GM19324 (cell line): ENCODE measurements around the gene METTL18.
"Not testable (repeated sequence)": the region's sequence is repeated elsewhere in the genome, so short reads cannot be mapped to it uniquely, and the experiment has no call there.

Experiments
- ATAC-seq: cut with Tn5 transposase; IDR thresholded peaks from one replicate; pipeline ENCODE4 v1.9.1; 2021; ENCODE audit warnings: mild to moderate bottlenecking, moderate library complexity; ENCODE audit not compliant: unreplicated experiment, low FRiP score

Gene METTL18

DNA sequence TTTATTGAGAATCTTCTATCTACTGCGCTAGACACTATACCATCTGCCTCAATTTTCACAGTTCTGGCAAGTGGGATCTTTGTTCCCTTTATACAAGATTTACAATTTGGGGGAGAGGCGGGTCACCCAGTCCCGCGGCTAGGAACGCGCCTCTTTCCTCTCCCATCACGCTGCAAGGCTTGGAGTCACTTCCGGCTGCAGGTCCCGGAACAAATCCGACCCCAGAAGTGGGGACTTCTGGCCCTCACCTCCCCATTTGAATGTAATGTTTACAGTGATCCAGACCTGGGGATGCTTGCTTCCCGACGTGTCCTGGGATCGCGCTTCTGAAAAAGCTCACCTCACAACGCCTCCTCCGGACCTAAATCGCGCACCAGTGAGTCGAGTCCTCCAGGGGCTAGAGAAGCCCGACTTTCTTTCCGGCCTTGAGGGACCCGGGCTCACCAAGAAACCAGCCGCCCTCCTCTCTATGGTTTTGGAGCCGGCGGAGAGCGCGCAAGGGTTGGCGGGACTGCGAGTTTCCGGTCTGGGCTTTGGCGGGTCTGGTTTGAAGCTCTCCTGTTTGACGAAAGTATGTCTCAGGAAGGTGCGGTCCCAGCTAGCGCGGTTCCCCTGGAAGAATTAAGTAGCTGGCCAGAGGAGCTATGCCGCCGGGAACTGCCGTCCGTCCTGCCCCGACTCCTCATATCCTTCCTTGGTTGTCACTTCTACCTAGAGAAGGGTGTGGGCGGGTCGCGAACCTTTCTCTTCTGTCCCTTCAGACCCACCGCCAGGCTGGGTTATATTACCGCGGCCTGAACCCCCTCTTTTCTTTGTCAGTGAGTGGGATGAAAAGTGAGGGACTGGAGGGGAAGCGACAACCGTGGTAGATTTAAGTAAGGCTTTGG is at the start of gene METTL18:
TSS of gene METTL18 (minus strand) at position 378 of the 887 bp plus-strand sequence. CDS start 1,212 bp downstream, outside the sequence.
- peak; percentile 97 for ATAC-seq

DNA sequence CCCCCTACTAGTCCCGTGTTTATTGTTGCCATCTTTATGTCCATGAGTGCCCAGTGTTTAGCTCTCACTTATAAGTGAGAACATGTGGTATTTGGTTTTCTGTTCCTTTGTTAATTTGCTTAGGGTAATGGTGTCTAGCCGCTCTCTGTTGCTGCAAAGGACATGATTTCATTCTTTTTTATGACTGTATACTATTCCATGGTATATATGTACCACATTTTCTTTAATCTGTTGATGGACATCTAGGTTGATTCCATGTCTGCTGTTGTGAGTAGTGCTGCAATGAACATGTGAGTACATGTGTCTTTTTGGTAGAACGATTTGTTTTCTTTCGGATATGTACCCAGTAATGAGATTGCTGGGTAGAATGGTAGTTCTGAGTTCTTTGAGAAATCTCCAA is 44.2 kb upstream of the METTL18 start:
- no peak for ATAC-seq

DNA sequence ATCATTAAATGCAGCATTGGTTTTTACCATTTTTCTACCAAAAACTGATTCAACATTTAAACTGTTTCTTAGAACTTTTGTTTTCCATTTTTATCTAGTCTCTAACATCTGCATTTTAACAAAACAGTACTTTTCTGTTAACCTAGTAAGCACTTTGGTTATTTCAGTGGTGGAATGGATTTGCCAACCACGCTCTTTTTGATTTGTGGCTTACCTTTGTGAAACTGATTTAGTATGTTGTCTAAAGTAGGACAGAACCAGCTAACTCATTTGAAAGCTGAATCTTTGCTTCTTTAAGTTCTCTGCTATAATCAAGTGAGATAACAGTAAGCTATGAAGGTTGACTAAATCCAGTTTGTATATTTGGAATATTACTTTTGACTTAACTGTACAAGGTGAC is 41.5 kb upstream of the METTL18 start:
- ATAC-seq = no peak

DNA sequence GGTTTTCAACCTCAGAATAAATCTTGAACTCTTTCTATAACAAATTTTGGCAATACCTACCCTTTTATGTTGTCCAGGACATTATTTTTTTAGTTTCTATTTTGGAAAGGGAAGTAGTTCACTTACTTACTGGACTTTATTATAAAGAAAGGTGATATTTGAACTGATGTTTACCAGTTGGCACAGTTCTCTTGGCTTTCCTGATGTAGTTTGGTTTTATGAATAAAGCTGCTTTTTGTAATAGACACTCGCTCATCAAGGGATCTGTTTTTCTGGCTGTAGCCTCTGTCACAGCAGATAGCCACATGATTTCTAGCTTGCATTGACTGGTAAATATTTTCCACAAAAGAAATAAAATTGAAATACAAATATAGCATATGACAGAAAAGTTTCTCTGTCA is 40.9 kb upstream of the METTL18 start:
- no peak for ATAC-seq

DNA sequence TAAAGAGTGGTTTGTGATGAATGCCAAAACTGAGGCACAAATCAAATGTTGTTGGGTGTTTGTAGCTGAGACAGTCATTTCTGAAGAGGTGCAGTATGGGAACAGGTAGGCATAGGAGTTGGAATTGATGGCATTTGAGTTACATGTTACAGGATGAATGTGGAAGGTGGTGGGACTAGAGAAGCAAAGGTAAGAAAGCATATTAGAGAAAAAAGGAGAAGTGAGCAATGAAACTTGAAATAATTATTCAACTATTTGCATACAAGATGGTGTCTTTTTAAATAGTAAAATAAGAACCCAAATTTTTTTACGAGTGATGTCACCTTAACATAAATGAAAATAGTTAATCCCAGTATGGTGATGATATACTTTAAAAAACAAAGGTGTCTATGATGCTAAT is 40.2 kb upstream of the METTL18 start:
- no peak for ATAC-seq

DNA sequence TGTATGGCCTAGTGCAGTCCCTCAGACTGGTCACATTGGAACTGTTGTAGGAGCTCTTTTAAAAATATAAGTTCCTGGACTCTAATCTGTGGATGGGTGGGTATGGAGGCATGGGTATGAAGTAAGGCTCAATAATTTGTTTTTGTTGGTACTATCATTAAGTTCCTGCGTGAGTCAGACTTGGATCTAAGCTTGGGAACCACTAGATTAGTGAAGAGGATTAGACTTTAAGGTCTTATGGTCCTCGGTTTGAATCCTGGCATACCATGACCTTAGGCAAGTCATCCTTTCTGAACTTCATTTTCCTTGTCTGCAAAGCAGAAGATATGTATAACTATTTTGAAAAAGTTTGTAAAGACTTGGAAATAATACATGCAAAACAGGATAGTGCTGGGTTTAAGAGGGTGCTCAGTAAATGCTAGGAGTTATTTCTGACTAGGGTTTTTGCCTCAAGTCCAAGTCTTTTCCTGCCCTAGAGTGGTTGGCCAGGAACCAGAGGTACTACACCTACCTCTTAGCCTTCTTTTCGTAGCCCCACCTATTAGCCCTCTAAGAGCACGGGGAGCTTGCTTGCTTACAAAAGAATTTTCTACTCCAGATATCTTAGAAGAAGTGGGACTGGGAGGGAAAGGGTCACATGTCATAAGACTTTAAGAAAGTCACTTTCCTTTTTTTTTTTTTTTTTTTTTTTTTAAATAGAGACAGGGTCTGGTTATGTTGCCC is 38.6 kb upstream of the METTL18 start:
- ATAC-seq = no peak

DNA sequence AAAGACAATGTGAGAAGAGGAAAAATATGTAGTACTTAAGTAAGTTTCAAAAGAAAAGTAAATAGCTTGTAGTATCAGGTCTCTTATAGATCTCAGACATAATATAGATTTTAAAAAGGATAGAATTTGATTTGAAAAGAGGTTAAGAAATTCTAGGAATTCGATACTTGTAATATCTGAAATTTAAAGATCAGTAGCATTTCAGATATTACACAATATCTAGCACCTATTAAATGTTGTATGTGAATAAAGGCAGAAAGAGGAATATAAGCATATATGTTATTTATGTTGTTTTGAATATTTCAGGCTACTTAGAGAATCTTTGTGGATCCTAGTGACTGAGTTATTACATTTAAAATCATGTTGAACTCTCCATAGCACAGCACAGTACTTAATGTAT is 35.0 kb upstream of the METTL18 start:
- ATAC-seq = no peak

DNA sequence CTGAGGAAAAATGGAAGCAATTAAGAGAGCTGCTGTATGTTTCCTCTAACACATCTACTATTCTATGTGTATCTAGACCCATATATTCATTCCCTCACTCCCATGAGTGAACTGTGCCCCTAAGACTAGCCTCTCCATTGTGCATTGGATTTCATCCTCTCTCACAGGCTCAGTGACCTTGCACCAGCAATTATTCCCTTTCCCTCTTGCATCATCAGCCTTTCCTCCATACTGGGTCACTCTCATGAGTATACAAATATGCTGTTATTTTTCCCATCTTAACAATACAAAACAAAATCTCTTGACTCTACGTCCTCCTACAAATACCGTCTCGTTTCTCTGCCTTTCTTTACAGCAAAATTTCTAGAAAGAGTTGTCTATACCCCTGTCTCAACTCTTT is 29.4 kb upstream of the METTL18 start:
- no peak for ATAC-seq

DNA sequence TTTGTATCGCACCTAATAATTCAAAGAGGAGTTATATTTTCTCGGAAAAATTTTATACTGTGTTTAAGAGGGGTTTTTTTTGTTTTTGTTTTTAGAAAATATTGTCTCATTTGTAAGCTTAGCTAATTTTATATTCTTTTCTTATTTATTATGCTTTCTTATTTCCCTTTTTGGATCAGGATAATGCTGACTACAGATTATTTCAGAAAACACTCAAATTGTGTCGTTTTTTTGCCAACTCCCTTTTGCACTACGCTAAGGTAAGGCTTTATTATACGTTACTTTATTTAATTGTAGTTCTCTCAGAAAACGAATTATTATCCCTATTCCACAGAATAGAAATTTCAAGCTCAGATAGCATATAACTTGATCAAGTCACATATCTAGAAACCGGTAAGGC is 26.8 kb upstream of the METTL18 start:
- ATAC-seq = no peak

DNA sequence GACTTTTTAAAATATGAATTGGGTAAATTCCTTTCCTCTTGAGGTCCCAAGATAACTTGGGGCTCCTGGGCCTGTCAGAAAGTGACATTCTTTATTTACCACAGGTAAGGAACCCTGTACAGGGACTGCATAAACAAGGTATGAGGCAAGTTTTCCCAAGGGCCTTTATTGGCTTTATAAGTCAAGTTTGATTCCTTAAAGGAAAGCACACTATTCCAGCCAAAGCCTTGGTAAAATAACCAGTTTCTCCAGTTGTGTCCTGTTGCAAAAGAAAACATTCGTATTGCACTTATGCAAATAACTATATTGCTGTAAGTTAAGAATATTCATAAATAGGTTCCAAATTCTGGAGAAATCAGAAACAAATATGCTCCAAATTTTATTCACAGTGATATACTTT is 21.9 kb upstream of the METTL18 start:
- ATAC-seq = no peak

DNA sequence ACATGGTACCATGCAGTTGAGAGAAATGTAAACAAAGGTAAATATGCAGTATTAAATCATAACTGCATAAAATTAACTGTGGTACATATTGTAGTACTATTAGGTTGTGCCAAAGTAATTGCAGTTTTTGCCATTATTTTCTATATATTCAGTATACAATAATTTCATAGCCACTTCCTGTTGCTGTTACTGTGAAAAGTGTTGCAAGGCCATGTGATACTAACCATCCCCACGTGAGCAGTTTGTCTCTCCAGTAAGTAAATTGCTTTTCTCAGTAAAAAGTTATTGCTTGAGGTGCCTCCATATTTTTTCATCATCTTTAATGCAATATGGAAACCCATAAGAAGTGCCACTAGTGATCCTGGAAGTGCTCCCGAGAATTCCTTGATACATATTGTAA is 19.6 kb upstream of the METTL18 start:
- no peak for ATAC-seq

DNA sequence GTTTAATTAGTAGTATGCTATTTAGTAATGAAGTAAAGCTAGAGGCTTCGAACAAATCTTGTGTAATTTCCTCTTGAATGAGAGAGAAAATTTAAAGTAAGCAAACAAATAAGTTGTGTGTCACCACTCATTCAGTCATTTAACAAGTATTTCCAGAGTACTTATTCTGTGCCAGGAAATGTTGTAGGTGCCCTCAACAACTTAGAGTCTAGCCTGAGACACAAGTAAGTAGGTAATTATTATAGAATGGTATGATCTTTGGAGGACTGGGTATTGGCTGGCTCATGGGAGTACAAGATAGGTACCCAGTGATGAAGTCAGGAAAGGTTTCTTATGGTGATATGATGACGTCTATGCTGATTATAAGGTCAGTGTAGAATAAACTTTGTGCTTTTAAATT is 17.4 kb upstream of the METTL18 start:
- ATAC-seq = no peak

DNA sequence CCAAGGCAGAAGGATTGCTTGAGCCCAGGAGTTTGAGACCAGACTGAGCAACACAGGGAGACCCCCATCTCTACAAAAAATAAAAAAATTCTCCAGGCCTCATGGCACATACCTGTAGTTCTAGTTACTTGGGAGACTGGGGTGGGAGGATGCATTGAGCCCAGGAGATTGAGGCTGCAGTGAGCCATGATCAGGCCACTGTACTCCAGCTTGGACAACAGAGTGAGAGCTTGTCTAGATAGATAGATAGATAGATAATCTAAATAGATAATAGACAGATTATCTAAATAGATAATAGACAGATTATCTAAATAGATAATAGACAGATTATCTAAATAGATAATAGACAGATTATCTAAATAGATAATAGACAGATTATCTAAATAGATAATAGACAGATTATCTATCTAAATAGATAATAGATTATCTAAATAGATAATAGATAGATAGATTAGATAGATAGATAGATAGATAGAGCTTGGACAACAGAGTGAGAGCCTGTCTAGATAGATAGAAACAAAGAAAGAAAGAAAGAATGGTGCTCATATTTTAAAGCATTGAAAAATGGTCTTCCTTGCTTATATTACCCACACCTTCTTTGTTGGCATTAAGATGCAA is 16.8 kb upstream of the METTL18 start:
- ATAC-seq = not testable (repeated sequence)

DNA sequence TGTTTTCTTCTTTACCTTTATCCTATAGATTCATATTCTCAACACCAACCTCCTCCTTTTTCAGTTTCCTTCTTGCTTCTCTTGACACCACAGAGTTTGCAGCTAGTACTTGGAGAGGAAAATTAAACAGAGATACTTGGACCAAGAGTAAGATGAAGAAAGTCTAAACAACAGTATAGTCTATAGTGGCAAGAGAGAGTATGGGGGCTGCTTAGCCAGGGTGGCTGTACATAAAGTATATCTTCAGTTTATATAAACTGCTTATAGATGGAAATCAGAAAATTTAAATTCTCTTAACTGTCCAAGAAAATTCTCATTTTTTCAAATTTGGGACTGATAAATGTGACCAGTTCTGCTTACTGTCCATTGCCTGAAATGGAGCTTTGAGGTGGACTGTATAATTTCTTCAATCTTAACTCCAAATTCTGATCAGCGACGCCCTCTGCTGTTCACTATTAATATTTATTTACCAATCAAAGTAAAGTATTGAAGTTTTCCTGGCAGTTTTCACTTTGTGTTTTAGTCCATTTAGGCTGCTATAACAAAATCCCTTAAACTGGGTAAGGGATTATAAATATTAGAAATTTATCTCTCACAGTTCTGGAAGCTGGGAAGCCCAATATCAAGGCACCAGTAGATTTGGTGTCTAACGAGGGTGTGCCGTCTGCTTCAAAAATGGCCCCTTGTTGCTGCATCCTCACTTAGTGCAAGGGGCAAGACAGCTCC is 14.8 kb upstream of the METTL18 start:
- no peak for ATAC-seq

DNA sequence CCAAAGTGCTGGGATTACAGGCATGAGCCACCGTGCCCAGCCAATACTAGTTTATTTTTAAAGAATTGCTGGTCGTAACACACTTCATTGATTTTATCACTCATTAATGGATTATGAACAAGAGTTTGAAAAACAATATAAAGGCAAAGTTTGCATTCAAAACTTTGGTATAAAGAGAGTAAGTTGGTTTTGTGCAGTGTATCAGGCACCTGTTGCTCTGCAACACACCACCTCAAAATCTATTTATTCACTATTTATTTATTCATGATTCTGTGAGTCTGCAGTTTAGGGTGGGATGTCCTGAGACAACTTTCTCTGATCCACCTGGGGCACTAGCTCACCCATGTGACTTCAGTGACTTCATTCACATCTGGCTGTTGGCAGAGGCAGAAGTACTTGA is 10.2 kb upstream of the METTL18 start:
- no peak for ATAC-seq

DNA sequence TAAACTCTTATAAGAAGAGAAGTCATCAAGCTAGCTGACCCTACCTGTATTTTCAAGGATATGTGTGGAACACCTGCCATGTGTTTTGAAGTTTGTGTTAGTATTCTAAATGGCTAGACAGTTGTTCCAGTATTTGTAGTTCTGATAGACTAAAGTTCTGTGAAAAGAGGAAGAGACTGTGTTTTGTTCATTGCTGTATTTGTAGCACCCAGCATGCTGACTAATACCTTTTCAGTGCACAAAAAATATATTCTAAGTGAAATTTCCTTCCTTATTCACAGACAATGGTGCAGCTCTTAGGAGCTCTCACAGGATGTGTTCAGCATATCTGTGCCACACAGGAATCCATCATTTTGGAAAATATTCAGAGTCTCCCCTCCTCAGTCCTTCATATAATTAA is 8.2 kb upstream of the METTL18 start:
- ATAC-seq = no peak

DNA sequence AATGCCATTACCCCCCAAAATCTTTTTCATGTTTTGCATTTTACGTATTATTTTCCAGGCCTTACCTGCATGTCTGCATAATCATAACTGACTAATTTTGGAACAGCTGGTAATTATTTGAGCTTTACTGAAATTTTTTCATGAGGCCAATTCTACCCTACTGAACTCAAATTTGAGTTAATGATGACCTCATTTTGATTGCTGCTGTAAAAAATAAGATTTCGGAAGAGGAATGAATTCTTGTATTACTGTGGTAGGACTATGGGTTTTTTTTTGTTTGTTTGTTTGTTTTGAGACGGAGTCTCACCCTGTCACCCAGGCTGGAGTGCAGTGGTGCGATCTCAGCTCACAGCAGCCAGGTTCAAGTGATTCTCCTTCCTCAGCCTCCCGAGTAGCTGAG is 2.6 kb upstream of the METTL18 start:
- ATAC-seq = no peak

DNA sequence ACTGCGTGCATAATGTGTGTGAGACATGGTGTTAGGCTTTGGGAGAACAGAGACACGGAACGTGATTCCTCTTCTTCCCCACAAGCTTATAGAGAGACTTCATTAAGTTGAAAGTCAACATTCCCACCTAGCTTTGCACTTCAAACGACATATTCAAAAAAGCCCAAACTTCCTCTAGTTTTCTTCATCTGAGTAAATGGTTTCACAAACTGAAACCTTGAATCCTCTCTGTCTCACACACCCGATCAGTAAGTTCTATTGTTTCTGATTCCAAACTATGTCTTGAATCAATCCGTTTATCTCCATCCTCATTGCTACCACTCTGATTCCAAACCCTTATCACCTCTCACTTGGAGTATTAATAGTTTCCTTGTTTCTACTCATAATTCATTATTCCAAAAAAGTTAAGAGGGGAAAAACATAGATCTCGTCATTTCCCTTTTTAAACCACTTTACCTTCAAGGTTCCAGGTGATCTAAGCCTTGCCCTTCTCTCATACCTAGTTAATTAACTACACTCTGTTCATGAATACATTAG is 1.6 kb upstream of the METTL18 start:
- ATAC-seq = no peak

DNA sequence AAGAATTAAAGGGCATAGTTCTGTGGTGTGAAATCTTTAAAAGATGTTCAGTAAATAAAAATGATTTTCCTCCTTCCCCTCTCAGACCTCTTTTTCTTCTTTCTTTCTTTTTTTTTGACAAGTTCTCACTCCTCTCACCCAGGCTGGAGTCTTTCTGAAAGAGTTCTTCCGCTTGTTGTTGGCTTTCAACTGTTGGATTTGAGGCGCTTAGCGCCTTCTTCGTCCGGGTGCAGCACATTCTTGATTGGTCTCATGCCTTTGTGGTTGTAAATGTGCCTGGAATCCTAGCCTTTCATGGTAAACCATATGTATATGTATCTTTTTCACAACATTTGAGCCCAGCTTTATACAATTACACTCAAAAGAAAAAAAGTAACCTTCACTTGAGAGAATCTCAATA is 980 bp upstream of the METTL18 start:
- no peak for ATAC-seq

DNA sequence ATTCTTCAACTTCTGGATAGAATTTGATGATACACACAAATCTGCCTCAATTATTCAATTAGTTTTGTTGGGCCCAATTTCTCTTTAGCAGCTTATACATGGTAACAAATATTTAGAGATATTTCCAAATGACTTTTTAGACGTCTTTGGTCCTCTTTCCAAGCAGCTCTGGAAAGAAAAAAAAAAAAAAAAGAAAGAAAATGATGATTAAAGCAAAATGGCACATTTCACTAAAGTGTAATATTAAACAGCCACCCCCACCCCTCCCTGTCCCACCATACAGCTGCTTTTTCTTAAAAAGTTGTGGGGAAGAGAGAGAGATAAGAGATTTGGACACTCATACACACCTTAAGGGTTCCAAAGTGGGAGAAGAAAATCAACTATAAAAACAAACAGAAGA is 977 bp downstream of the METTL18 start:
- no peak for ATAC-seq

DNA sequence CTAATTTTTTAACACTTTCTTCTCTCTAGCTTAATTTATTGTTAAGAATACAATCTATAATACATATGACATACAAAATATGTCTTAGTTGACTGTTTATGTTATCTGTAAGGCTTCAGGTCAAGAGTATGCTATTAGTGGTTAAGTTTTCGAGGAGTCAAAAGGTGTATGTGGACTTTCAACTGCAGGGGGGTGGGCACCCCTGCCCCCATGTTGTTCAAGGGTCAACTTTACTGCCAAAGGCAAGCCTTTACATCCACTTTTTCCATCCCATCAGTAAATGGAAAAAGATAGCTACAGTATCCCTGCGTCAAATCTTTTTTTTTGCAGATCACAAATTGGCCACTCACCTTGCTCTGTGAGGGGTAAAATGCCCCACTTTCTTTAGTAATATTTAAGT is 6.3 kb downstream of the METTL18 start:
- ATAC-seq = no peak
